GM18907 (cell line): ENCODE measurements around the gene KDM2A.
"Not testable (repeated sequence)": the region's sequence is repeated elsewhere in the genome, so short reads cannot be mapped to it uniquely, and the experiment has no call there.

Experiments used
- ATAC-seq: cut with Tn5 transposase; IDR thresholded peaks from one replicate; pipeline ENCODE4 v1.9.1; 2021; ENCODE audit warnings: mild to moderate bottlenecking, moderate library complexity; ENCODE audit not compliant: unreplicated experiment

KDM2A gene

DNA sequence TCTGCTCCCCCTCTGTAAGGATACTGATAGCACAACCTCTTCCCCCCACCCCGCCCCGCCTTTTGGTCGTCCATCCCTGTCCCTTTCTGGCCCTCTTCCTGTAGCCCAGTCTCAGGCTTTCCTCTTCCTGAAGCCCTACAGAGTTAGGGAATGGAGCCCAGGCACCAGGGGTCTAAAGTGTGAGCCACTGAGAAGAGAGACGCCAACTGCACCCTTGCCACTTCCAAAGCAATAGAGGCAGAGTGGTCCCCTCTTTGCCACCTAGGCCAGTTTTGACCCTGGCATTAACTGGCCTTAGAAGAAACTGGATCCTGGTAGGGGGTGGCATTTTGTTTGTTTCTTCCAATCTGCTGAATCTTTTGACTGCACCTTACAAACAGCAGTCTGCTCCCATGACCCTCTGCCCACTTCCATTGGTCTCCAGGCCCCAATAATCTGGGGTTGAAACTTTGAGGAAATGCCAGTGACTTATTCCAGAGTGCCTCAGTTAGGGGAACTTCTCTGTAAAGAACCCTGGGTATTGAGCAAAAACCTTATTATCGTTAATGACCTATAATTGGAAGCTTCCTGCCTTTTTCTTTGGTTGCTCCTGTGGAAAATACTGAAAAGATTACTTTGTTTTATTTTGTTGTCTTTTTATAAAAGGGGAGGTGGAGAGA is 137.5 kb downstream of the KDM2A start:
- ATAC-seq: no peak

- ATAC-seq: no peak
Measured at GRCh38 chr11:67260406-67260805, 141.3 kb downstream of the KDM2A start.

GRCh38 chr11:67260885-67261639 is 142.0 kb downstream of the KDM2A start:
- ATAC-seq: not testable (repeated sequence)

DNA sequence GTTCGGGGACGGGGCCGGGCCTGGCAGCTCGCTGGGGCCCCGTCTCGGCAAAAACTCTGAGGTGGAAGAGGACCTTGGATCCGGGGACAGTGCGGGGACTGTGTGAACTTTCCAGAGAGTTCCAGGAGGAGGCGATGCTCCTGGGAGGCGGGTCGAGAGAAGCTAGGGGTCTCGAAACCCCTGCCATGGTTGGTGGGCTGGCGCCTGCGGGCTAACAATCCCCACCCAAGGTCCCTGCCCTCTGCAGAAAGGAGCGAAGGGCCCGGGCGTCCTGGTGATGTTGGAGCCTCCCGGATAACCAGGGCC is 142.5 kb downstream of the KDM2A start:
- ATAC-seq: no peak

DNA sequence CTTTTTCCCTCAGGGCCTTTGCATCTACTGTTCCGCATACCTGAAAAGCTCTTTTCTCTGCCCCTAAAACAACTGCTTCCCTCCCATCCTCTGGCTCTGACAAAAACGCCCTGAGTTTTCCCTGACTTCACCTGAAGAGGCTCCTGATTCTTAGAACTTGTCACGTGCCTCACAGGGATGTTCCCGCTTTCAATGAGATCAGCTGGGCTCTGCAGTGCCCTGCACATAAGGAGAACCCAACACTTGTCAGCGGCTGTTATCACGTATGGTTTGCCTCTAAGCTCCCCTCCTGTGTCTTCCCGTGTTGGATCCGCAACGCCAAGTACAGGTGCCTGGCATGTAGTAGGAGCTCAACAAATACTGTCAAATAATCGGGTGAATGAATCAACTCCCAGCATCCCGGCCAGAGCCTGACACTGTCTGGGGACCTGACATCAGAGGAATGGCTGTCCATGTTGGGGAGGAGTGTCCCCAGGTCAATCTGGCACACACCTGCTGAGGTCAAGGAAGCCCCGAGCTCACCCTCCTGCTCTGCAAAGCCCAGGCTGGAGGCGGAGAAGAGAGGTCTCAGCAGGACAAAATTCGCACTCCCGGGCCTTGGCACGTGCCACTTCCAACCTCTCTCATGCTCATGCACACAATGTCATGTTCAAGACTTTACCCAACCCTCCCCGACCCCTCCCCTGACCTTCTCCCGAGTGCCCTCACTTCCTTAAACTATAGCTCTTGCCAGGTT is 143.1 kb downstream of the KDM2A start:
- ATAC-seq: no peak

- ATAC-seq: peak; percentile 33
Measured at GRCh38 chr11:67262731-67263675, 143.9 kb downstream of the KDM2A start.

DNA sequence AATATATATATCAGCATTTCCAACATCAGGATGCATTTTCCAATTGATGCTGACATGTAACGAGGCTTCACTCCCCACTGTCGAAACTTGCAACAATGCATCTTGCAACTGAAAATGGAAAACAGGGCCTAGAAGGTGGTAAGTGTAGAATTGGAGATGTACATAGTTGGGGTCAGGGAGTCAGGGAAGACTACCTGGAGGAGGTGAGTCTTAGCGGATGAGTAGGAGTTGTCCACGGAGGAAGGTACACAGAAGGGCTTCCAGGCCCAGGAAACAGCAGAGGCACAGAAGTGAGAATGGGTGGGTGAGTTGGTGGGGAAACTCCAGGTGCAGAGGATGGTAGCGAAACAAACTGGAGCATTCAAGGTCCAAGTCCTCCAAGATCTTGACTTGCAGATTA is 145.2 kb downstream of the KDM2A start:
- ATAC-seq: no peak

GRCh38 chr11:67264877-67265632 is 146.0 kb downstream of the KDM2A start:
- no peak for ATAC-seq

DNA sequence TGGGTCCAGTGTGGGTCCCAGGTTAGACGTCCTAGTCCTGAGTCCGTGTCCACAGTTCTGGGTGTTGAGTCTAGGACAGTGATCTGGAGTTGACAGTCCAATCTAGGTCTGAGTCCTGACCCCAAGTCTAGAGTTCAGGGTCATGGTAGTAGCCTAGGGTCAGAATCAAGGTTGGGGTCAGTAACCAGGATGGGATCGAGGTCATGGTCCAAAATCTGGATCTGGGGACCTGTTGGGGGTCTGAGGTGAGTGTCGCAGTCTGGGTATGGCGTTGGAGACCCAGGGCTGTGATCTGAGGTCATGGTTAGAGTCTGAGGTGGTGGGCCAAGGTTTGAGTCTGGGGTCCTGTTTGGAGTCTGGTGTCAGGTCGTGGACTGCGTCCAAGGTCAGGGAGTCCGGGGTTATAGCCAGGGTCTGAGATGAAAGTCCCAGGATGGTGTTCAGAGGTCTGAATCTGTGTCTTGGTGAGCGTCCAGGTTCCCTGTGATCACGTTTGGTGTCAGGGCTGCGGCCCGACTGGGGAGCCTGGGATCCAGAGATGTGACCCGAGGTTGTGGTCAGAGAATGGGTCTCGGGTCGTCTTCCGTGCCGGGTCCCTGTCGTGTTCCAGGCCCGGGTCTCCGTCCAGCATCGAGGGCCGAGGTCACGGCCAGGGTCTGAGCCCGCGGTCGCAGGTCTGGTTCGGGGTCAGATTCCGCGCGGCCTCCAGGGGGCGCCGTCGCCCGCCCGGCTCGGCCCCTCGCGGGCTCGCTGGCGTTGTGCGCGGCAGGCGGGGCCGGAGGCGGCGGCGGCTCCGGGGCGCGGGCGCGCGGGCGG is 146.8 kb downstream of the KDM2A start:
- peak; percentile 40 for ATAC-seq

DNA sequence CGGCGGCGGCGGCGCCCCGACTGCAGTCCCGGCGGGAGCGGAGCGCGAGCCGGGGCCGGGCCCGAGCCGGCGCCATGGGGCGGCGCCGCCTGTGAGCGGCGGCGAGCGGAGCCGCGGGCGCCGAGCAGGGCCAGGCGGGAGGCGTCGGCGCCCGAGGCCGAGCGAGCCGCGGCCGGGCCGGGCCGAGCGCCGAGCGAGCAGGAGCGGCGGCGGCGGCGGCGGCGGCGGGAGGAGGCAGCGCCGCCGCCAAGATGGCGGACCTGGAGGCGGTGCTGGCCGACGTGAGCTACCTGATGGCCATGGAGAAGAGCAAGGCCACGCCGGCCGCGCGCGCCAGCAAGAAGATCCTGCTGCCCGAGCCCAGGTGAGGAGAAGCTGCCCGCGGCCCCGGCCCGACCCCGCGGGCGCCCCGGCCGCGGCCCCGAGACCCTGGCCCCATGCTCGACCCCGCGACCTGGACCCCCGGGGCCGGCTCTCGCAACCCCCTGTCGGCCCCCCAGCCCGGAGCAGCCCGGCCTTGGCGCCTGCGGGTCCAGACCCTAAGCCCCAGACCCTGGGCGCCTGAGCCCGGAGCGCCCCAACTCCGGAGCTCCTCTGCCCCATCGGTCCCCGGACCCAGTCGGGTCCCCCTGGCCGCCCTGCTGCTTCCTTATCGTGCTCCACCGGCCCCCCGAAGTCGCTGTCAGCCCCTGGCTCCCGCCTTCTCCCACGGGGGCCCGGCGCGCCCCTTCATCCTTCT is 147.6 kb downstream of the KDM2A start, which contains the start of gene GRK2:
TSS of gene GRK2 (plus strand) at position 25 of the 739 bp plus-strand sequence. CDS start at position 252, 227 bp downstream.
- peak; percentile 9 for ATAC-seq

- no peak for ATAC-seq
Measured at GRCh38 chr11:67267188-67268080, 148.4 kb downstream of the KDM2A start.

- no peak for ATAC-seq
Measured at GRCh38 chr11:67268081-67268961, 149.3 kb downstream of the KDM2A start.

DNA sequence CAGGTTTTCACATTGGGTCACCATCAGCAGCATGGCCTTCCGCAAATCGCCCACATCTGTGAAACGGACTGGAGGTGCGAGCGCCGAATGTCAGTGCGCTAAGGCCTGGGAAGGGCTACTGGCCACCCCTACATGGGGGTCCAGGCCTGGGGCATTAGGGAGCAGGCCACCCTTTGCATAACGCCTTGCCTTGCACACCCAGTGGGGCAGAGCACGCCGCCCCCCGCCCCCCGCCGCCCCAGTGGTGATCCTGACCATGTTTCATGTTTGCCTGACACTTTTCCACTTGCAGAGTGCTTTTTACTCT is 149.9 kb downstream of the KDM2A start:
- no peak for ATAC-seq

- ATAC-seq: no peak
Measured at GRCh38 chr11:67269401-67270255, 150.6 kb downstream of the KDM2A start.

DNA sequence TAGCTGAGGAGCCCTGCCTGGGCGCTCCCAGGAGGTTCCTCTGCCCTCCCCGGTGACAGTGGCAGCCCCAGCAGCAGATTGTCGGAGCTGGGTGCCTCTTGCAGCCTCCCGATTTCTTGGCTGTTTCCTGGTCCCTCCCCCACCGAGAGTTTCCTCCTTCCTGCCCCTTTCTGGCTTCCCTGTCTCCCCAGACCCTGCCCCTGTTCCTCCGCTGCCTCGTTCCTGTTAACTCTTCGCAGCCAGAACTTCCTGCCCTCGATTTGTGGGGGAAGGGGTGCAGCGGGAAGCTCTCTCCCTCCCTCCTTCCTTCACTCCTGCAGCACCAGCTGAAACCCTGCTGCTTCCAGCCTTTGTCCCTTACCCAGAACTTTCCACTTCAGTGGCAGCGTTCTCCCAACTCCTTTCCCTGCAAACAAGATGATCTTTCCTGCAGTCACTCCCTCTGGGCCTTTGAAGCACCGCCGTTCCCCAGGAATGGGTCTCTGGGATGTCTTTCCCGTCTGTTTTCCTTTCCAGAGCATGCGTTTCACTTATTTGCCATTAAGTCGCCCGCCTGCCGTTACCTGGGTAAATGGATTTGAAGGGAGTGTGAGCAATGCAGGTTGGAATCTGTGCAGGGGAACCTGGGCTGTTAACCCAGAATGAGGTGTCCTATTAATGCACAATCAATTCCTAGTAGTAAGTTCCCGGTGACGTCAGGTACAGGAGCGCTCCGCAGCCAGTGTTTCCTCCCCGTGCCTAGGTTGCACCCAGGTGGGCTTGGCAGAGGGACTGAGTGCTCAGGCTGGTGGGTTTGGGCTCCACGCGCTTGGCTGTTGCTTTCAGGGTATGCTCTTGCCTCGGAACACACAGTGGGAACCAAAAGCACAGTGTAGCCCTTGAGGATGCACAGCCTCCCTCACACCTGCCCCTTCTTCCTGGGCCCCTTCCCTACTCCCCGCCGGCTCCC is 151.5 kb downstream of the KDM2A start:
- ATAC-seq: no peak
